ENCODE data around the gene MCF2L.

Gene MCF2L

GRCh38 chr13:113060557-113061270, 91.7 kb downstream of the MCF2L start:
- H3K27ac ChIP-seq (ENCODE audit: low read depth, low read length) = no peak overlapping the region
- H3F3A ChIP-seq (ENCODE audit: insufficient read depth) = no peaks in the 10 kb centered on the region
- TF ChIP-seq EZH2phosphoT487 (conservative IDR thresholded peaks at IDR 0.05; ENCODE audit: low read length) (no peak), CTCF (IDR thresholded peaks at IDR 0.05; ENCODE audit: insufficient read depth, low read length, poor library complexity, severe bottlenecking) (no peak)
- no peaks in the 10 kb centered on the region for H4K20me1 ChIP-seq (ENCODE audit: low read depth, low read length)
- H3K4me2 ChIP-seq (ENCODE audit: low read depth, low read length, poor library complexity, severe bottlenecking) = no peak overlapping the region
- no peak overlapping the region for H3K4me3 ChIP-seq (ENCODE audit: insufficient read depth, low read length, poor library complexity, severe bottlenecking)
- H2AFZ ChIP-seq (ENCODE audit: low read depth, low read length, severe bottlenecking) = no peak overlapping the region
- no peak overlapping the region for H3K9ac ChIP-seq (ENCODE audit: low read length)
- no peaks in the 10 kb centered on the region for H3K27me3 ChIP-seq (ENCODE audit: low read length)
- H3K9me3 ChIP-seq (ENCODE audit: insufficient read depth, low read length) = peaks cover 4% of the 10 kb centered on the region; the same call in 1 of the 2 replicates
- no peaks in the 10 kb centered on the region for H3K9me2 ChIP-seq (replicated peaks; ENCODE audit: insufficient read depth, low read length)
- no peaks in the 10 kb centered on the region for H3K36me3 ChIP-seq (ENCODE audit: low read length)
- no peaks in the 10 kb centered on the region for H3K79me2 ChIP-seq (ENCODE audit: insufficient read depth, low read length)

- Histone ChIP-seq H3K27ac (ENCODE audit: low read depth, low read length) (no peak overlapping the region), H3K27me3 (ENCODE audit: low read length) (no peaks in the 10 kb centered on the region), H3K9me3 (ENCODE audit: insufficient read depth, low read length) (peaks cover 4% of the 10 kb centered on the region; the same call in 1 of the 2 replicates), H3K9me2 (replicated peaks; ENCODE audit: insufficient read depth, low read length) (no peaks in the 10 kb centered on the region), H3K9ac (ENCODE audit: low read length) (no peak overlapping the region), H3K79me2 (ENCODE audit: insufficient read depth, low read length) (no peaks in the 10 kb centered on the region), H3F3A (ENCODE audit: insufficient read depth) (no peaks in the 10 kb centered on the region), H4K20me1 (ENCODE audit: low read depth, low read length) (no peaks in the 10 kb centered on the region), H3K4me3 (ENCODE audit: insufficient read depth, low read length, poor library complexity, severe bottlenecking) (no peak overlapping the region), H3K36me3 (ENCODE audit: low read length) (no peaks in the 10 kb centered on the region), H2AFZ (ENCODE audit: low read depth, low read length, severe bottlenecking) (no peak overlapping the region), H3K4me2 (ENCODE audit: low read depth, low read length, poor library complexity, severe bottlenecking) (no peak overlapping the region)
- TF ChIP-seq CTCF (IDR thresholded peaks at IDR 0.05; ENCODE audit: insufficient read depth, low read length, poor library complexity, severe bottlenecking) (no peak), EZH2phosphoT487 (conservative IDR thresholded peaks at IDR 0.05; ENCODE audit: low read length) (no peak)
Observed at GRCh38 chr13:113061271-113061625, 92.2 kb downstream of the MCF2L start.

- no peaks in the 10 kb centered on the region for H3K36me3 ChIP-seq (ENCODE audit: low read length)
- H3K4me2 ChIP-seq (ENCODE audit: low read depth, low read length, poor library complexity, severe bottlenecking) = no peak overlapping the region
- no peak overlapping the region for H2AFZ ChIP-seq (ENCODE audit: low read depth, low read length, severe bottlenecking)
- H3K9me3 ChIP-seq (ENCODE audit: insufficient read depth, low read length) = peaks cover 4% of the 10 kb centered on the region; the same call in 1 of the 2 replicates
- no peaks in the 10 kb centered on the region for H4K20me1 ChIP-seq (ENCODE audit: low read depth, low read length)
- no peak overlapping the region for H3K4me3 ChIP-seq (ENCODE audit: insufficient read depth, low read length, poor library complexity, severe bottlenecking)
- no peak for TF ChIP-seq EZH2phosphoT487 (conservative IDR thresholded peaks at IDR 0.05; ENCODE audit: low read length)
- no peak for TF ChIP-seq CTCF (IDR thresholded peaks at IDR 0.05; ENCODE audit: insufficient read depth, low read length, poor library complexity, severe bottlenecking)
- no peak overlapping the region for H3K9ac ChIP-seq (ENCODE audit: low read length)
- no peak overlapping the region for H3K27ac ChIP-seq (ENCODE audit: low read depth, low read length)
- H3K27me3 ChIP-seq (ENCODE audit: low read length) = no peaks in the 10 kb centered on the region
- no peaks in the 10 kb centered on the region for H3K79me2 ChIP-seq (ENCODE audit: insufficient read depth, low read length)
- no peaks in the 10 kb centered on the region for H3K9me2 ChIP-seq (replicated peaks; ENCODE audit: insufficient read depth, low read length)
- no peaks in the 10 kb centered on the region for H3F3A ChIP-seq (ENCODE audit: insufficient read depth)
Observed at GRCh38 chr13:113061796-113062425, 92.9 kb downstream of the MCF2L start.
